CD8-positive, alpha-beta memory T cell (primary cell): ENCODE measurements around the gene C1orf159. TPM values are rescaled to one million over a fixed set of nuclear protein-coding genes. Genes with fewer than 3 reads are reported as not detected.
A peak's percentile ranks its signal among the peaks of the same experiment; 100 is the strongest.

ENCODE experiments used
- CTCF ChIA-PET: fragments of 350-600 bp; sonication (Branson Sonifier 250); formaldehyde crosslinking; loops from one replicate; lab custom pipeline; 2021; ENCODE audit warnings: antibody characterized with exemption; lab: Charles Lee
- POLR2A ChIA-PET: fragments of 350-600 bp; sonication (Branson Sonifier 250); formaldehyde crosslinking; loops from one replicate; lab custom pipeline; 2021; ENCODE audit warnings: antibody characterized with exemption; lab: Charles Lee
- DNase-seq, 5 donors: peaks; one replicate each; pipeline versions ENCODE4 v3.0.0 to v3.0.0-alpha.2; 2020 to 2022; ENCODE audit warnings: mixed read lengths in 1 of 5
- H3K27ac ChIP-seq: one replicate; pipeline ENCODE4 v1.7.0; 2013; ENCODE audit warnings: low read depth, mild to moderate bottlenecking, low read length, moderate library complexity
- H3K27me3 ChIP-seq: 2 replicates; pipeline ENCODE4 v1.7.0; 2013; ENCODE audit warnings: low read length, mild to moderate bottlenecking; ENCODE audit not compliant: insufficient read depth, poor library complexity, severe bottlenecking
- H3K36me3 ChIP-seq: 2 replicates; pipeline ENCODE4 v1.7.0; 2013; ENCODE audit warnings: mild to moderate bottlenecking, low read length, moderate library complexity; ENCODE audit not compliant: insufficient read depth
- H3K4me1 ChIP-seq: 2 replicates; pipeline ENCODE4 v1.7.0; 2013; ENCODE audit warnings: mild to moderate bottlenecking, low read length, moderate library complexity; ENCODE audit not compliant: insufficient read depth
- H3K4me3 ChIP-seq: 2 replicates; pipeline ENCODE4 v1.7.0; 2013; ENCODE audit warnings: mild to moderate bottlenecking, low read length
- H3K9me3 ChIP-seq: 2 replicates; pipeline ENCODE4 v1.7.0; 2013; ENCODE audit warnings: mild to moderate bottlenecking, low read length
- H3K27ac Mint-ChIP-seq, 8 donors: one replicate each; pipeline ENCODE4 v1.8.0; 2020 to 2021; ENCODE audit warnings: mixed read lengths in 8 of 8, mild to moderate bottlenecking in 6 of 8, inconsistent platforms in 3 of 8, moderate library complexity in 3 of 8
- H3K27me3 Mint-ChIP-seq, 2 donors: one replicate each; pipeline ENCODE4 v1.8.0; 2020 to 2021; ENCODE audit warnings: mixed read lengths in 2 of 2, mild to moderate bottlenecking in 1 of 2, moderate library complexity in 1 of 2
- H3K36me3 Mint-ChIP-seq, 3 donors: one replicate each; pipeline ENCODE4 v1.8.0; 2020 to 2021; ENCODE audit warnings: mixed read lengths in 3 of 3, inconsistent platforms in 1 of 3, mild to moderate bottlenecking in 1 of 3
- H3K4me1 Mint-ChIP-seq, 3 donors: one replicate each; pipeline ENCODE4 v1.8.0; 2020 to 2021; ENCODE audit warnings: mixed read lengths in 3 of 3, inconsistent platforms in 1 of 3, mild to moderate bottlenecking in 1 of 3
- H3K4me3 Mint-ChIP-seq, 7 donors: one replicate each; pipeline ENCODE4 v1.8.0; 2020 to 2021; ENCODE audit warnings: mixed read lengths in 7 of 7, mild to moderate bottlenecking in 6 of 7, moderate library complexity in 4 of 7, inconsistent platforms in 2 of 7
- H3K9me3 Mint-ChIP-seq, 5 donors: one replicate each; pipeline ENCODE4 v1.8.0; 2020 to 2022; ENCODE audit warnings: mixed read lengths in 5 of 5, mild to moderate bottlenecking in 3 of 5, moderate library complexity in 2 of 5, inconsistent platforms in 1 of 5
- polyA plus RNA-seq: library from polyadenylated mRNA; unstranded; fragments of 300-500 nt; fragmentation: Illumina TruSeq; gene quantifications from one replicate; pipeline ENCODE4 v1.2.3, GENCODE V29; 2021
- total RNA-seq, 2 experiments: library from RNA; stranded (reverse); gene quantifications; one replicate each; pipeline ENCODE4 v1.2.3, GENCODE V29; 2021

C1orf159 gene
- total and polyA plus RNA-seq, 3 experiments from 2014 or later: 7.9 to 20.8 (median 18.7) TPM

DNA sequence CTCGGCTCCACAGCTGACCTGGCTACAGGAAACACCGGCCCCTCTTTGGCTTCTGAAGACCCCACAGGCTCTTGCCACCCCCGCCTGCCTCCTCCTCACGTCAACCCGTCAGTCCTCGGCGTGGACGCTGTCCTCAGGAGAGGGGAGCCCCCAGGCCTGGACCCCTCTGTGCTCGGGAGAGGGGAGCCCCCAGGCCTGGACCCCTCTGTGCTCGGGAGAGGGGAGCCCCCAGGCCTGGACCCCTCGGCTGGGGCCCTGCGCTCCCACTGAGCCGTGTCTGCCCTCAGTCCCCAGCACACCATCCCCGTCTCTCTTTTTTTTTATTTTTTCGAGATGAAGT, 26.0 kb upstream of the C1orf159 start:
- Histone ChIP-seq H3K36me3 (no peaks in the 10 kb centered on the region), H3K27ac (no peak overlapping the region), H3K4me1 (peaks cover 23% of the 10 kb centered on the region), H3K4me3 (no peak overlapping the region), H3K27me3 (no peaks in the 10 kb centered on the region), H3K9me3 (no peaks in the 10 kb centered on the region)
- no peak for DNase-seq
- CTCF ChIA-PET: no interaction called here
- peaks cover 0 to 1% of the 10 kb centered on the region in 2 donors for H3K27me3 Mint-ChIP-seq
- no peak overlapping the region for H3K4me3 Mint-ChIP-seq
- POLR2A ChIA-PET: no interaction called here
- peaks cover 7 to 19% (median 15%) of the 10 kb centered on the region in 3 donors for H3K4me1 Mint-ChIP-seq
- no peaks in the 10 kb centered on the region for H3K9me3 Mint-ChIP-seq
- no peak overlapping the region for H3K27ac Mint-ChIP-seq
- no peaks in the 10 kb centered on the region for H3K36me3 Mint-ChIP-seq

DNA sequence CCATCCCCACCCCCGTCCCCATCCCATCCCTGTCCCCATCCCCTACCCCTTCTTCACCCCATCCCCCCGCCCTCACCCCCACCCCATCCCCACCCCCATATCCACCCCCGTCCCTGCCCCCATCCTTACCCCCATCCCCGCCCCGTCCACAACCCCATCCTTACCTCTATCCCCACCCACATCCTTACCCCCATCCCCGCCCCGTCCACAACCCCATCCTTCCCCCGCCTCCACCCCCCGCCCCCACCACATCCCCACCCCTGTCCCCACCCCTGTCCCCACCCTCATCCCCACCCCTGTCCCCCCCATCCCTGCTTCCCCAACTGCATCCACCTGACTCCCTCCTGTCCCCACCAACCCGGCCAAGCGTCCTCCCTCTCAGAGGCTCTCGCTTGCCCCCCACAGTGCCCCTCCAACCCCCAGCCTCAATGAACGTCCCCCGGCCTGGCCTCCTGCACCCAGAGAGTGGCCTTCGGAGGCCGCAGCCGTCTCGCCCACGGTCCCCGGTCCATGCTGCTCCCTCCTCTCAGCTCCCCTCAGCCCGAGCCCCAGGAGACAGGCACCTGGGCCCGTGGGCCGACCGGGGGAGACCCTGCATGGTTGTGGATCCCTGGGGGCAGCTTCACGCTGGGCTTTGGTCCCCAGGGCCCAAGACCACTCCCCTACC, 25.5 kb upstream of the C1orf159 start:
- H3K4me3 Mint-ChIP-seq: no peak overlapping the region
- ChIA-PET CTCF (no interaction called here), POLR2A (no interaction called here)
- no peak for DNase-seq
- H3K4me1 Mint-ChIP-seq: peaks cover 7 to 21% (median 16%) of the 10 kb centered on the region in 3 donors
- Histone ChIP-seq H3K27me3 (no peaks in the 10 kb centered on the region), H3K4me3 (no peak overlapping the region), H3K4me1 (peaks cover 27% of the 10 kb centered on the region), H3K27ac (no peak overlapping the region), H3K9me3 (no peaks in the 10 kb centered on the region), H3K36me3 (no peaks in the 10 kb centered on the region)
- peaks cover 0 to 1% of the 10 kb centered on the region in 2 donors for H3K27me3 Mint-ChIP-seq
- no peak overlapping the region for H3K27ac Mint-ChIP-seq
- no peaks in the 10 kb centered on the region for H3K36me3 Mint-ChIP-seq
- no peaks in the 10 kb centered on the region for H3K9me3 Mint-ChIP-seq

DNA sequence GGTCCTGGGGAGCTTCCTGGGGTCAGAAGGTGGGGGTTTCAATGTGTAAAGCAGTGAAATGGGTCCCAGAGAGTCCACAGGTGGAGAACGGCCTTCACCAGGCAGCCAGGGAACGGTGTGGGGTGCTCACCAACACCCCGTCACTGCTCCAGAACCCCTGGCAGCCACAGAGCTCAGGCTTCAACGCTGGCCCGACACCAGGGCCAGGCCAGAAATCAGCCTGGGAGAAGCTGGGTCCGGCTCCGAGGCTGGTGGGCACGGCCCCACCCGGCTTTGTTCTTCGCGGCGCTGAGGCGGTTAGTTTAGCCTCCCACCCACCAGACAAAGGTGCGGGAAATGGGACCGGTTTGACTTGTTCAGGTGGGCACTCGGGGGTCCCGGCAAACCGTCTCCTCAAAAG, 24.8 kb upstream of the C1orf159 start:
- H3K27ac ChIP-seq: no peak overlapping the region
- CTCF ChIA-PET: no interaction called here
- H3K4me1 Mint-ChIP-seq: peaks cover 10 to 24% (median 19%) of the 10 kb centered on the region in 3 donors
- peaks cover 0 to 1% of the 10 kb centered on the region in 2 donors for H3K27me3 Mint-ChIP-seq
- H3K4me1 ChIP-seq: peaks cover 29% of the 10 kb centered on the region
- H3K9me3 ChIP-seq: no peaks in the 10 kb centered on the region
- H3K4me3 ChIP-seq: no peak overlapping the region
- no peaks in the 10 kb centered on the region for H3K36me3 Mint-ChIP-seq
- no peak overlapping the region for H3K4me3 Mint-ChIP-seq
- no peaks in the 10 kb centered on the region for H3K36me3 ChIP-seq
- no peak for DNase-seq
- POLR2A ChIA-PET: no interaction called here
- H3K27me3 ChIP-seq: no peaks in the 10 kb centered on the region
- H3K9me3 Mint-ChIP-seq: no peaks in the 10 kb centered on the region
- no peak overlapping the region for H3K27ac Mint-ChIP-seq

DNA sequence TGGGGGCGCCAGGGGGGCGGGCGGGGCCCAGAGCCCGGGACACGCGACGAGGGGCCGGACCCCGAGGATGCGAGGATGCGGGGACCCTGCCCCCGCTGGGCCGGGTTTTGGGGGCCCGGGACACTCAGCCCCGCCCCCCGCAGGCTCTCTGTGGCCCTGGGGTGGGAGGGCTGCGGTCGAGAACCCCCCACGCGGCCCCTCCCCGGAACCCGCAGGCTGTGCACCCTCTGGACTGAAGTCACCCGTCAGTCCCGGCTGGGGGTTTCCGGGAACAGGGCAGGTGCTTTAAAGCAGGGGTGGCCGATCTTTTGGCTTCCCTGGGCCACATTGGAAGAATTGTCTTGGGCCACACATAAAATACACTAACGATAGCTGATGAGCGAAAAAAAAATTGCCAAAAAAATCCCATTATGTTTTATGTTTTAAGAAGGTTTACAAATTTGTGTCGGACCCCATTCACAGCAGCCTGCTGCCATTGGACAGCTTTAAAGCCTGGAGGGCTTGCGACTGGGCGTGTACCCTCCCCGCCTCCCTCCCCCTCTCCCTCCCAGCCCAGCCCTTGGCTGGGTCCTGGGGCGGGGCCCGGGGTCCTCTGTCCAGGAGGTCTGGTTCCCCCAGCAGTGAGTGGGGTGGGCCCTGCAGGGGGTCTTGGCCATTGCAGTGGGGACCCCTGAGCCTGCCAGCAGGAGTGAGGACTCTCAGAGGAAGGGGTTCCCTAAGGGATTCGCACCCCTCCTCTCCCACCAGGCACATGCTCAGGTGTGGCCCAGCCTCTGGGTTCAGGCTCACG, 21.6 kb upstream of the C1orf159 start:
- peaks cover 0 to 1% of the 10 kb centered on the region in 2 donors for H3K27me3 Mint-ChIP-seq
- H3K27ac ChIP-seq: no peak overlapping the region

DNA sequence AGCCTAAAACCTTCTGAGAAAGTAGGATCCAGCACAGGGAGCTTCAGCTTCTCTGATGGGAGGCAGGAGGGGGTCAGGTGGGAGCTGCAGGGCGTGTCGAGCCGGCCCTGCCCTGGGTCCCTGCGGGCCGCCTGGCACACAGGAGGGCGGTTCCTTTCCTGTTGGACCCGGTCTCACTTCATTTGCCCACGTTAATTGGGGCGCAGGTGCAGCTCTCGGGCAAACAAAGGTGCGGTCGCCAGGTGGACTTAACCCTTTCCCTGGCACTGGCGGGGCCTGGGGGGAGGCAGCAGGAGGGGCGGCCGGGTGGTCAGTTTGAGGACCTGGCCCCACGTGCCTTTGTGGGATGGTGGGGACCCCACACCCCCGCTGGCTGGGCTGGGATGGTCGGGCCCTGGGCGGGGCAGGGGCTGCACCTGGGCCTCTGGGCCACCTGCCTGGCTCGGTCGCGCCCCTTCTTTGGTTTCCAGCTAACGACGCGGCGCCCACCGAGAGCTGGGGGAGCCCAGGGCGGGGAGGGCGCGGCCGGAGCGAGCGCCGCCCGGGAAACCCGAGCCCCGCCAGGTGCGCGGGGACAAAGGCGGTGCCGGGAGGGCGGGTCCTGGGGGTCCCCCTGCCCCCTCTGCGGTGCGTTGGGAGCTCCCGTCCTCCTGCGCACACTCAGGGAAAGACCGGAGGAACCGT, 20.8 kb upstream of the C1orf159 start:
- H3K9me3 Mint-ChIP-seq: no peaks in the 10 kb centered on the region
- Histone ChIP-seq H3K27me3 (no peaks in the 10 kb centered on the region), H3K4me1 (peaks cover 14% of the 10 kb centered on the region), H3K9me3 (no peaks in the 10 kb centered on the region), H3K36me3 (no peaks in the 10 kb centered on the region), H3K27ac (no peak overlapping the region), H3K4me3 (no peak overlapping the region)
- H3K4me1 Mint-ChIP-seq: peaks cover 8 to 23% (median 14%) of the 10 kb centered on the region in 3 donors
- CTCF ChIA-PET: interaction anchor here (0.6 kb wide), 1 partner anchor 267 kb away, joined by 3 read pairs; no protein-coding TSS in a partner anchor
- peak overlapping the region in 3 of 8 donors; percentile 43 to 70 (median 50) for H3K27ac Mint-ChIP-seq
- H3K27me3 Mint-ChIP-seq: peaks cover 0 to 1% of the 10 kb centered on the region in 2 donors
- peak overlapping the region in 6 of 7 donors; percentile 34 to 74 (median 55) for H3K4me3 Mint-ChIP-seq
- no peaks in the 10 kb centered on the region for H3K36me3 Mint-ChIP-seq
- POLR2A ChIA-PET: interaction anchor here (2.0 kb wide), 1 partner anchor 262 kb away, joined by 7 read pairs; the partner anchor contains the start of gene CCNL2
- DNase-seq: no peak

More for the DNA sequence above, 21.6 kb upstream of the C1orf159 start:
- peak; percentile 53 to 83 (median 67) for DNase-seq
- peaks cover 14% of the 10 kb centered on the region for H3K4me1 ChIP-seq
- Mint-ChIP-seq H3K9me3 (no peaks in the 10 kb centered on the region), H3K4me3 (peak overlapping the region in 6 of 7 donors; percentile 71 to 84 (median 74)), H3K36me3 (no peaks in the 10 kb centered on the region), H3K4me1 (peaks cover 8 to 23% (median 14%) of the 10 kb centered on the region in 3 donors), H3K27ac (peak overlapping the region in 7 of 8 donors; percentile 62 to 93 (median 90))
- H3K9me3 ChIP-seq: no peaks in the 10 kb centered on the region
- ChIA-PET POLR2A (interaction anchor here (2.0 kb wide), 1 partner anchor 262 kb away, joined by 7 read pairs; the partner anchor contains the start of gene CCNL2), CTCF (no interaction called here)
- H3K4me3 ChIP-seq: no peak overlapping the region
- no peaks in the 10 kb centered on the region for H3K27me3 ChIP-seq
- no peaks in the 10 kb centered on the region for H3K36me3 ChIP-seq

DNA sequence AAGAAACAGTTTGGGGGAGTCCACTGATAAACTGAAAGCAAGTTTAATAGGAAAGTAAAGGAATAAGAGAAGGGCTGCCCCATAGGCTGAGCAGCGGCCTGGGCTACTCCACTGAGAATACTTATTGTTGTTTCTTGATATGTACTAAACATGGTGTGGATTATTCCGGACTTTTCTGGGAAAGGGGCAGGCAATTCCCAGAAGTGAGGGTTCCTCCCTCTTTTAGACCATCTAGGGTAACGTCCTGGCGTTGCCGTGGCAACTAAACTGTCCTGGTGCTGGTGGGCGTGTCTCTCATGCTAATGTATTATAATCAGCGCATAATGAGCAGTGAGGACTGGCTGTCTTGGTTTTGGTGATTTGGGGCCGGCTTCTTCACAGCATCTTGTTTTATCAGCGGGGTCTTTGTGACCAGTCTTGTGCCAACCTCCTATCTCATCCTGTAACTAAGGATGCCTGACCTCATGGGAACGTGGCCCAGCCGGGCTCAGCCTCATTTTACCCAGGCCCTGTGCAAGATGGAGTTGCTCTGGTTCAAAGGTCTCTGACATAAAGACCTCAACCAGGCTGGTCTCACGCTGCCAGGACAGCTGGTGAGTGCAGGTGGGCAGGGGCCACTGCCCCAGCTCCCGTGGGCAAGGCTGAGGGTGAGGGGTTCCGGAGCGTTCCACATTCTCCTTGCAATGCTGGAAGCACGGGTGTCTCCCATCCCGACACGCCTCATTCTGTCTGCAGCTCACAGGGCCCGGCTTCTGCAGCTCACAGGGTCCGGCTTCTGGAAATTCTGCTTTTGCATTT, 19.6 kb upstream of the C1orf159 start:
- Mint-ChIP-seq H3K27ac (peak overlapping the region in 3 of 8 donors; percentile 23 to 66 (median 32)), H3K27me3 (peaks cover 0 to 1% of the 10 kb centered on the region in 2 donors), H3K36me3 (no peaks in the 10 kb centered on the region), H3K9me3 (no peaks in the 10 kb centered on the region), H3K4me1 (peaks cover 8 to 23% (median 14%) of the 10 kb centered on the region in 3 donors), H3K4me3 (peak overlapping the region in 4 of 7 donors; percentile 43 to 70 (median 47))
- no peaks in the 10 kb centered on the region for H3K27me3 ChIP-seq
- POLR2A ChIA-PET: interaction anchor here (2.0 kb wide), 1 partner anchor 264 kb away, joined by 7 read pairs; the partner anchor contains the start of gene CCNL2
- no peaks in the 10 kb centered on the region for H3K36me3 ChIP-seq
- H3K27ac ChIP-seq: no peak overlapping the region
- H3K4me3 ChIP-seq: no peak overlapping the region
- no peak for DNase-seq
- CTCF ChIA-PET: no interaction called here
- H3K9me3 ChIP-seq: no peaks in the 10 kb centered on the region
- H3K4me1 ChIP-seq: peaks cover 14% of the 10 kb centered on the region

DNA sequence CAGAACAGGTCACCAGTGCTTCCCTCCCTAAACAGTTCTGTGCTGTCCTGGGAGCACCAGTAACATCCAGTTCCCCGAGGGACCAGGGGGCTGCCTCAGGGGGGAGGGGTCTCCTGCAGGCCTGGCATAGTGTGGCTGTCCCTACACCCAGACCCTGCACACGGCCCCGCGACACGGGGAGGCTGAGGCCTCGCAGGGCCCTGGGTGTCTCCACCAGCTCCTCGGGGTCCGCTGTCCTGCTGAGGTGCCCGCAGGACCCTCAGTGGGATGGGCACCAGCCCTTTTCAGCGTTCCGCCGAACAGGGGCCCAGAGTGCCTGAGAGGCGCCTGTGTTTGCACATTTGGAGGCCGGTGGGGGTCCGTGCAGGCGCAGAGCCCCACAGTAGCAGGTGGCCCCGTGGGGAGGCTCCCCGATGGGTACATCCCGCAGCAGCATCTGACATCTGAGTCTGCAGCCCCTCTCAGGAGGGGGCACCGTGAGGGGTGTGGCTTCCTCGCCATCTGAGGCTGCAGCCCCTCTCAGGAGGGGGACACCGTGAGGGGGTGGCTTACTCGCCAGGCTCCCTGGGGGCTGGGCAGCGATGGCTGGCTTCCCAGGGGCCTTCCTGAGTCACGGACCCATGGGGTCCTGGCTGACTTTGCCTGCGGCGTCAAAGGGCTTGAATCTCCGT, 18.5 kb upstream of the C1orf159 start:
- CTCF ChIA-PET: no interaction called here
- peaks cover 8 to 23% (median 14%) of the 10 kb centered on the region in 3 donors for H3K4me1 Mint-ChIP-seq

More for the DNA sequence above, 18.5 kb upstream of the C1orf159 start:
- POLR2A ChIA-PET: no interaction called here
- H3K4me1 ChIP-seq: peaks cover 14% of the 10 kb centered on the region
- no peaks in the 10 kb centered on the region for H3K9me3 ChIP-seq
- H3K27me3 Mint-ChIP-seq: peaks cover 0 to 1% of the 10 kb centered on the region in 2 donors
- no peak overlapping the region for H3K4me3 ChIP-seq
- no peak for DNase-seq
- H3K36me3 ChIP-seq: no peaks in the 10 kb centered on the region
- H3K27ac Mint-ChIP-seq: peak overlapping the region in 1 of 8 donors; percentile 19
- H3K9me3 Mint-ChIP-seq: no peaks in the 10 kb centered on the region
- no peaks in the 10 kb centered on the region for H3K27me3 ChIP-seq
- no peaks in the 10 kb centered on the region for H3K36me3 Mint-ChIP-seq
- no peak overlapping the region for H3K27ac ChIP-seq
- H3K4me3 Mint-ChIP-seq: no peak overlapping the region
